Aorta (tissue), 5 donors: ENCODE data around the gene RAB1B. TPM values are rescaled to one million over a fixed set of nuclear protein-coding genes. Genes with fewer than 3 reads are reported as not detected.

Source experiments
- ATAC-seq: fragments of 200-7000 bp; cut with Tn5 transposase; one replicate; pipeline ENCODE4 v1.9.1; 2022; ENCODE audit warnings: moderate library complexity; ENCODE audit not compliant: low FRiP score
- DNase-seq, 2 donors: peaks; one replicate each; pipeline ENCODE4 v3.0.0-alpha.2; 2020
- H3K27ac ChIP-seq, 2 donors: one replicate each; pipeline ENCODE4 v1.5.1; 2013; ENCODE audit warnings: low read length in 2 of 2, mild to moderate bottlenecking in 2 of 2, moderate library complexity in 2 of 2, control low read depth in 1 of 2, inconsistent platforms in 1 of 2, low read depth in 1 of 2
- H3K27me3 ChIP-seq, 2 donors: one replicate each; pipeline ENCODE4 v1.6.1; 2013; ENCODE audit warnings: control low read depth in 1 of 2, low read length in 1 of 2, mild to moderate bottlenecking in 1 of 2, moderate library complexity in 1 of 2; ENCODE audit not compliant: insufficient read depth in 2 of 2, control insufficient read depth in 1 of 2
- H3K36me3 ChIP-seq, 2 donors: one replicate each; pipeline ENCODE4 v1.6.1; 2013; ENCODE audit warnings: control low read depth in 1 of 2, low read length in 1 of 2, mild to moderate bottlenecking in 1 of 2; ENCODE audit not compliant: insufficient read depth in 2 of 2, control insufficient read depth in 1 of 2
- H3K4me1 ChIP-seq, 2 donors: one replicate each; pipeline ENCODE4 v1.6.1; 2013; ENCODE audit warnings: low read length in 2 of 2, control low read depth in 1 of 2, mild to moderate bottlenecking in 1 of 2, moderate library complexity in 1 of 2; ENCODE audit not compliant: insufficient read depth in 2 of 2, control insufficient read depth in 1 of 2
- H3K4me3 ChIP-seq, 2 donors: one replicate each; pipeline ENCODE4 v1.5.1; 2013; ENCODE audit warnings: low read length in 2 of 2, control low read depth in 1 of 2, mild to moderate bottlenecking in 1 of 2
- H3K9me3 ChIP-seq: one replicate; pipeline ENCODE4 v1.6.1; 2013; ENCODE audit warnings: mild to moderate bottlenecking, low read length; ENCODE audit not compliant: control insufficient read depth
- WGBS, 2 donors: extraction: QIAGEN DNeasy Blood & Tissue Kit; methylation state at CpG; one replicate each; pipeline ENCODE4 v1.1.7; 2013; 5-methylcytosine and 5-hydroxymethylcytosine counted together
- intact Hi-C, 2 donors: fragments of 100-400 bp; cut with DNase I; formaldehyde crosslinking; loops; one replicate each; pipeline versions ENCODE4 v1.14.2 to v1.15.0; 2022
- polyA plus RNA-seq, 2 donors: library from polyadenylated mRNA; stranded (reverse); fragments of 200-250 nt; gene quantifications; one replicate each; pipeline ENCODE4 v1.2.3, GENCODE V29; 2013
- total RNA-seq, 2 donors: library from RNA; stranded (reverse); fragmentation: NEBNext Ultra II Directional; extraction: Animal tissue kit (Norgen Biotek cat#: 25700); gene quantifications; one replicate each; pipeline ENCODE4 v1.2.1, GENCODE V29; 2021
- donor health status: healthy with polysubstance abuse.
- donor health status: Bipolar disorder and iron deficiency.
- donor health status: DM: no; HTN: no; CAD: no.
- donor health status: DM: no; HTN: no; CAD: no.
- donor health status: DM: yes; HTN: yes; CAD: no.

The RAB1B gene
- total and polyA plus RNA-seq, 4 donors = 102 to 130 (median 118) TPM

GRCh38 chr11:66261578-66261977 lies 6.9 kb upstream of the RAB1B start:
- Histone ChIP-seq H3K27ac (no peak overlapping the region), H3K9me3 (no peaks in the 10 kb centered on the region), H3K27me3 (no peaks in the 10 kb centered on the region), H3K4me3 (no peak overlapping the region), H3K36me3 (peaks cover 0 to 3% of the 10 kb centered on the region in 2 donors), H3K4me1 (no peaks in the 10 kb centered on the region)
- no peak for ATAC-seq
- intact Hi-C loops = loop anchor here in 1 of 2 donors (10.0 kb wide), 1 partner anchor 187 kb away; the partner anchor contains the start of gene PACS1
- WGBS, 2 donors = 90% methylated on average over 16 of the region's 16 CpGs
- no peak for DNase-seq

GRCh38 chr11:66262191-66262590 lies 6.2 kb upstream of the RAB1B start:
- no peak overlapping the region for H3K27ac ChIP-seq
- DNase-seq (no peak), ATAC-seq (no peak)
- no peaks in the 10 kb centered on the region for H3K27me3 ChIP-seq
- peaks cover 0 to under 1% of the 10 kb centered on the region in 2 donors for H3K4me1 ChIP-seq
- H3K9me3 ChIP-seq = no peaks in the 10 kb centered on the region
- 87 to 91% methylated on average over 5 of the region's 5 CpGs for WGBS, 2 donors
- H3K36me3 ChIP-seq = peaks cover 0 to 3% of the 10 kb centered on the region in 2 donors
- no peak overlapping the region for H3K4me3 ChIP-seq
- intact Hi-C loops = loop anchor here in 1 of 2 donors (10.0 kb wide), 1 partner anchor 187 kb away; the partner anchor contains the start of gene PACS1

- WGBS, 2 donors = 87 to 88% methylated on average over 12 of the region's 12 CpGs
- DNase-seq (no peak), ATAC-seq (no peak)
- no peaks in the 10 kb centered on the region for H3K9me3 ChIP-seq
- no peak overlapping the region for H3K27ac ChIP-seq
- H3K4me3 ChIP-seq = no peak overlapping the region
- peaks cover 0 to 3% of the 10 kb centered on the region in 2 donors for H3K36me3 ChIP-seq
- intact Hi-C loops = loop anchor here in 1 of 2 donors (10.0 kb wide), 1 partner anchor 188 kb away; the partner anchor contains the start of gene PACS1
- peaks cover 0 to 2% of the 10 kb centered on the region in 2 donors for H3K4me1 ChIP-seq
- H3K27me3 ChIP-seq = no peaks in the 10 kb centered on the region
Measured at GRCh38 chr11:66262696-66263095, 5.7 kb upstream of the RAB1B start.

- no peak for DNase-seq
- intact Hi-C loops = loop anchor here in 1 of 2 donors (10.0 kb wide), 1 partner anchor 188 kb away; the partner anchor contains the start of gene PACS1
- WGBS, 2 donors = 84 to 86% methylated on average over 4 of the region's 4 CpGs
Measured at GRCh38 chr11:66263231-66263630, 5.2 kb upstream of the RAB1B start.

GRCh38 chr11:66263785-66264184 lies 4.7 kb upstream of the RAB1B start:
- intact Hi-C loops = loop anchor here in 1 of 2 donors (10.0 kb wide), 1 partner anchor 189 kb away; the partner anchor contains the start of gene PACS1
- Histone ChIP-seq H3K36me3 (peaks cover 0 to 3% of the 10 kb centered on the region in 2 donors), H3K27ac (no peak overlapping the region), H3K4me3 (no peak overlapping the region), H3K27me3 (no peaks in the 10 kb centered on the region), H3K4me1 (peaks cover 0 to 2% of the 10 kb centered on the region in 2 donors), H3K9me3 (no peaks in the 10 kb centered on the region)
- 88 to 91% methylated on average over 10 of the region's 10 CpGs for WGBS, 2 donors
- ATAC-seq (no peak), DNase-seq (no peak)

More at GRCh38 chr11:66263231-66263630, 5.2 kb upstream of the RAB1B start:
- Histone ChIP-seq H3K9me3 (no peaks in the 10 kb centered on the region), H3K27ac (no peak overlapping the region), H3K4me3 (no peak overlapping the region), H3K27me3 (no peaks in the 10 kb centered on the region), H3K4me1 (peaks cover 0 to 2% of the 10 kb centered on the region in 2 donors), H3K36me3 (peaks cover 0 to 3% of the 10 kb centered on the region in 2 donors)
- ATAC-seq = no peak

GRCh38 chr11:66264383-66264782 lies 4.1 kb upstream of the RAB1B start:
- ATAC-seq = no peak
- Histone ChIP-seq H3K9me3 (no peaks in the 10 kb centered on the region), H3K4me1 (peaks cover 0 to 2% of the 10 kb centered on the region in 2 donors), H3K4me3 (no peak overlapping the region), H3K36me3 (peaks cover 0 to 3% of the 10 kb centered on the region in 2 donors), H3K27me3 (no peaks in the 10 kb centered on the region), H3K27ac (no peak overlapping the region)
- intact Hi-C loops = loop anchor here in 1 of 2 donors (10.0 kb wide), 1 partner anchor 190 kb away; the partner anchor contains the start of gene PACS1
- WGBS, 2 donors = 88 to 92% methylated on average over 8 of the region's 8 CpGs
- no peak for DNase-seq

- intact Hi-C loops = loop anchor here in 1 of 2 donors (10.0 kb wide), 1 partner anchor 190 kb away; the partner anchor contains the start of gene PACS1
- no peaks in the 10 kb centered on the region for H3K9me3 ChIP-seq
- H3K27me3 ChIP-seq = no peaks in the 10 kb centered on the region
- ATAC-seq (no peak), DNase-seq (no peak)
- WGBS, 2 donors = 63 to 66% methylated on average over 12 of the region's 12 CpGs
- H3K4me3 ChIP-seq = no peak overlapping the region
- H3K27ac ChIP-seq = no peak overlapping the region
- H3K4me1 ChIP-seq = peaks cover 0 to 2% of the 10 kb centered on the region in 2 donors
- peaks cover 0 to 3% of the 10 kb centered on the region in 2 donors for H3K36me3 ChIP-seq
Measured at GRCh38 chr11:66264914-66265313, 3.5 kb upstream of the RAB1B start.

GRCh38 chr11:66265531-66266377 lies 2.7 kb upstream of the RAB1B start:
- ATAC-seq (no peak), DNase-seq (no peak)
- Histone ChIP-seq H3K4me1 (peaks cover 0 to 2% of the 10 kb centered on the region in 2 donors), H3K36me3 (peaks cover 0 to 3% of the 10 kb centered on the region in 2 donors), H3K27me3 (no peaks in the 10 kb centered on the region), H3K27ac (no peak overlapping the region), H3K4me3 (no peak overlapping the region), H3K9me3 (no peaks in the 10 kb centered on the region)
- WGBS, 2 donors = 93 to 94% methylated on average over 26 of the region's 26 CpGs
- intact Hi-C loops = loop anchor here in 1 of 2 donors (10.0 kb wide), 1 partner anchor 191 kb away; the partner anchor contains the start of gene PACS1
